GM12878 (cell line): ENCODE results near the gene DCP1A. TPM values are rescaled to one million over a fixed set of nuclear protein-coding genes. Genes with fewer than 3 reads are reported as not detected.
"Not testable (repeated sequence)": the region's sequence is repeated elsewhere in the genome, so short reads cannot be mapped to it uniquely, and the experiment has no call there.

Source experiments
- ATAC-seq: fragments of 200-7000 bp; cut with Tn5 transposase; 3 replicates; pipeline ENCODE4 v1.9.1; 2020; ENCODE audit warnings: mild to moderate bottlenecking, moderate library complexity
- BruUV-seq: library from RNA; stranded (reverse); fragments of 400-500 nt; replicated peaks from 2 replicates; lab custom pipeline; 2021; lab: Mats Ljungman, UMichigan
- CTCF ChIA-PET: fragments of 300-600 bp; sonication (Branson Sonifier 250); formaldehyde crosslinking; extraction: SDS; loops from one replicate; lab custom pipeline; 2021; ENCODE audit warnings: inconsistent platforms; lab: Yijun Ruan, JAX
- POLR2A ChIA-PET: fragments of 350-600 bp; formaldehyde crosslinking; extraction: SDS; loops from one replicate; lab custom pipeline; 2021; ENCODE audit warnings: inconsistent platforms; lab: Charles Lee
- RAD21 ChIA-PET: fragments of 300-600 bp; sonication (Branson Sonifier 250); formaldehyde crosslinking; loops from one replicate; lab custom pipeline; 2023; ENCODE audit warnings: antibody characterized with exemption; ENCODE audit not compliant: unreplicated experiment; lab: Charles Lee
- SMC1A ChIA-PET: fragments of 300-600 bp; sonication (Branson Sonifier 250); formaldehyde crosslinking; loops from one replicate; lab custom pipeline; 2023; ENCODE audit not compliant: unreplicated experiment, uncharacterized antibody; lab: Charles Lee
- DNase-seq: peaks from one replicate; pipeline ENCODE4 v3.0.0-alpha.2; 2011; ENCODE audit warnings: low read depth, low spot score
- FAIRE-seq: peaks from 3 replicates; lab custom pipeline; 2011; peaks lifted over from hg19 to GRCh38; lab: Jason Lieb, UNC
- H2AFZ ChIP-seq: 2 replicates; pipeline ENCODE4 v1.6.0; 2011; ENCODE audit warnings: low read depth, low read length, control low read depth; ENCODE audit not compliant: control insufficient read depth
- H3K27ac ChIP-seq: 2 replicates; pipeline ENCODE4 v1.5.1; 2011; ENCODE audit warnings: control low read depth; ENCODE audit not compliant: control insufficient read depth, insufficient read depth
- H3K27me3 ChIP-seq, 2 experiments: replicated peaks in 1 of 2; 2 replicates each; pipeline versions ENCODE4 v1.6.0 to v1.6.1; 2011; ENCODE audit warnings: low read length in 1 of 2; ENCODE audit not compliant: control insufficient read depth in 2 of 2, insufficient read depth in 2 of 2
- H3K36me3 ChIP-seq, 2 experiments: 2 replicates each; pipeline ENCODE4 v1.5.1; 2011; ENCODE audit warnings: low read length in 1 of 2; ENCODE audit not compliant: control insufficient read depth in 2 of 2, insufficient read depth in 2 of 2
- H3K4me1 ChIP-seq: 2 replicates; pipeline ENCODE4 v1.6.1; 2011; ENCODE audit warnings: mild to moderate bottlenecking, low read length, moderate library complexity, mixed read lengths; ENCODE audit not compliant: control insufficient read depth, insufficient read depth
- H3K4me2 ChIP-seq: 2 replicates; pipeline ENCODE4 v1.6.0; 2011; ENCODE audit warnings: control low read depth; ENCODE audit not compliant: control insufficient read depth, insufficient read depth
- H3K4me3 ChIP-seq: fragments of 200-600 bp; sonication (generic); 2 replicates; pipeline ENCODE4 v1.5.1; 2016
- H3K79me2 ChIP-seq: 2 replicates; pipeline ENCODE4 v1.6.0; 2011; ENCODE audit warnings: low read length; ENCODE audit not compliant: control insufficient read depth, insufficient read depth
- H3K9ac ChIP-seq: 2 replicates; pipeline ENCODE4 v1.8.0; 2011; ENCODE audit warnings: low read length, control low read depth, mixed read lengths; ENCODE audit not compliant: control insufficient read depth, insufficient read depth
- H3K9me3 ChIP-seq: replicated peaks from 3 replicates; pipeline ENCODE4 v1.5.1; 2011; ENCODE audit warnings: mild to moderate bottlenecking, low read length; ENCODE audit not compliant: control insufficient read depth, insufficient read depth
- H4K20me1 ChIP-seq: 2 replicates; pipeline ENCODE4 v1.6.0; 2011; ENCODE audit not compliant: control insufficient read depth, insufficient read depth
- BACH1 ChIP-seq: fragments of 450-650 bp; IDR thresholded peaks from 2 replicates; pipeline ENCODE4 v1.6.1; 2017; ENCODE audit warnings: mild to moderate bottlenecking, borderline replicate concordance
- POLR2A ChIP-seq: IDR thresholded peaks from 2 replicates; pipeline ENCODE4 v1.6.1; 2011; ENCODE audit warnings: low read depth, mild to moderate bottlenecking, low read length
- RUNX3 ChIP-seq: IDR thresholded peaks from 2 replicates; pipeline ENCODE4 v1.6.1; 2012; ENCODE audit warnings: low read length, inconsistent platforms
- TAF1 ChIP-seq: IDR thresholded peaks from 2 replicates; pipeline ENCODE4 v1.6.1; 2011; ENCODE audit warnings: mild to moderate bottlenecking, low read depth, low read length, borderline replicate concordance
- YBX1 ChIP-seq: fragments of 450-650 bp; IDR thresholded peaks from 2 replicates; pipeline ENCODE4 v1.6.1; 2016; ENCODE audit warnings: antibody characterized with exemption
- WGBS: methylation state at CpG from one replicate; pipeline ENCODE4 v1.1.6; 2016; ENCODE audit warnings: low lambda C conversion rate; ENCODE audit not compliant: insufficient replicate concordance, insufficient coverage; ENCODE audit errors: missing lambda C conversion rate; 5-methylcytosine and 5-hydroxymethylcytosine counted together
- in situ Hi-C: fragments of 300-500 bp; cut with MboI; formaldehyde crosslinking; loops from 9 replicates; pipeline ENCODE4 v1.14.3; 2018; ENCODE audit warnings: mixed read lengths
- intact Hi-C: fragments of 100-400 bp; cut with micrococcal nuclease; formaldehyde crosslinking; loops from one replicate; pipeline ENCODE4 v1.14.2; 2022; ENCODE audit not compliant: unreplicated experiment
- polyA plus RNA-seq, 11 experiments: library from polyadenylated mRNA; depleted of rRNA in 4 of 11; unstranded in 6 of 11; stranded (reverse) in 5 of 11; fragments of >200 nt; fragmentation: Nextera tagmentation in 4 of 11; fragmentation: Illumina TruSeq in 1 of 11; extraction: Ambion mirVana in 4 of 11; extraction: Trizol in 1 of 11; gene quantifications; 1 replicate in 1 of 11; 2 replicates in 10 of 11; pipeline versions ENCODE4 v1.2.1 to v1.2.3, GENCODE V29; 2011 to 2016; ENCODE audit warnings: inconsistent platforms in 2 of 11, missing spikeins in 2 of 11, low read depth in 1 of 11
- total RNA-seq, 4 experiments: library from RNA; depleted of rRNA in 3 of 4; stranded (reverse); fragments of >200 nt in 3 of 4; fragmentation: Illumina TruSeq in 1 of 4; extraction: Trizol in 1 of 4; gene quantifications; 2 replicates each; pipeline versions ENCODE4 v1.2.1 to v1.2.3, GENCODE V29; 2013 to 2021

Gene DCP1A
- total and polyA plus RNA-seq, 10 of the 15 experiments (the other 5 are each of a cell fraction or from before 2014, with no cell fraction given) = 12.5 to 34.6 (median 16.3) TPM

- H2AFZ ChIP-seq = peak overlapping the region; percentile 61
- 47% methylated on average over 12 of the region's 12 CpGs for WGBS
- peaks cover 5% of the 10 kb centered on the region for H3K4me1 ChIP-seq
- no peaks in the 10 kb centered on the region for H3K79me2 ChIP-seq
- peak; percentile 85 for ATAC-seq
- H3K4me2 ChIP-seq = peak overlapping the region; percentile 57
- POLR2A ChIA-PET = no interaction called here
- CTCF ChIA-PET = no interaction called here
- no peaks in the 10 kb centered on the region for H4K20me1 ChIP-seq
- H3K27me3 ChIP-seq = no peaks in the 10 kb centered on the region
- peak overlapping the region; percentile 68 for H3K27ac ChIP-seq
- no peak for TF ChIP-seq YBX1
- TF ChIP-seq TAF1 = 0 out of 2 replicates have a peak, but pooled peaks have one; percentile 31
- TF ChIP-seq BACH1 = peak; percentile 99
- peak; percentile 34; the same call in 1 of the 2 replicates for TF ChIP-seq RUNX3
- peak; percentile 53 for TF ChIP-seq POLR2A
- no peaks in the 10 kb centered on the region for H3K36me3 ChIP-seq
- DNase-seq = peak; percentile 30
- intact Hi-C loops = no loop called here
- H3K9ac ChIP-seq = peak overlapping the region; percentile 1; the same call in 1 of the 2 replicates
- RAD21 ChIA-PET = interaction anchor here (0.5 kb wide), 1 partner anchor 14 kb away, joined by 3 read pairs; the partner anchor contains the start of gene TKT
- FAIRE-seq = peak; percentile 61
- SMC1A ChIA-PET = interaction anchor here (0.9 to 1.4 kb wide), 4 partner anchors 12 to 22 kb away, joined by 3 to 4 read pairs (median 3); no protein-coding TSS in a partner anchor
- in situ Hi-C loops = no loop called here
- no peaks in the 10 kb centered on the region for H3K9me3 ChIP-seq
- no TSS peak for BruUV-seq
- H3K4me3 ChIP-seq = no peak overlapping the region
These were observed 77.2 kb downstream of the DCP1A start for GRCh38 chr3:53269888-53270880.

GRCh38 chr3:53269193-53269592 is 78.2 kb downstream of the DCP1A start:
- H3K79me2 ChIP-seq = not testable (repeated sequence)

More at GRCh38 chr3:53269193-53269592, 78.2 kb downstream of the DCP1A start:
- BruUV-seq, intact Hi-C loops, POLR2A ChIA-PET, ATAC-seq, in situ Hi-C loops, H2AFZ ChIP-seq, FAIRE-seq, H3K4me3 ChIP-seq, RAD21 ChIA-PET, SMC1A ChIA-PET, DNase-seq, H3K36me3 ChIP-seq, H3K4me2 ChIP-seq, H3K27me3 ChIP-seq, H3K4me1 ChIP-seq, H4K20me1 ChIP-seq, CTCF ChIA-PET, H3K9me3 ChIP-seq, H3K9ac ChIP-seq, H3K27ac ChIP-seq: not testable (repeated sequence)
- 90% methylated on average over 11 of the region's 11 CpGs for WGBS
